ENCODE results near the gene KAT5.
"Not testable (repeated sequence)": the region's sequence is repeated elsewhere in the genome, so short reads cannot be mapped to it uniquely, and the experiment has no call there.

Gene KAT5

DNA sequence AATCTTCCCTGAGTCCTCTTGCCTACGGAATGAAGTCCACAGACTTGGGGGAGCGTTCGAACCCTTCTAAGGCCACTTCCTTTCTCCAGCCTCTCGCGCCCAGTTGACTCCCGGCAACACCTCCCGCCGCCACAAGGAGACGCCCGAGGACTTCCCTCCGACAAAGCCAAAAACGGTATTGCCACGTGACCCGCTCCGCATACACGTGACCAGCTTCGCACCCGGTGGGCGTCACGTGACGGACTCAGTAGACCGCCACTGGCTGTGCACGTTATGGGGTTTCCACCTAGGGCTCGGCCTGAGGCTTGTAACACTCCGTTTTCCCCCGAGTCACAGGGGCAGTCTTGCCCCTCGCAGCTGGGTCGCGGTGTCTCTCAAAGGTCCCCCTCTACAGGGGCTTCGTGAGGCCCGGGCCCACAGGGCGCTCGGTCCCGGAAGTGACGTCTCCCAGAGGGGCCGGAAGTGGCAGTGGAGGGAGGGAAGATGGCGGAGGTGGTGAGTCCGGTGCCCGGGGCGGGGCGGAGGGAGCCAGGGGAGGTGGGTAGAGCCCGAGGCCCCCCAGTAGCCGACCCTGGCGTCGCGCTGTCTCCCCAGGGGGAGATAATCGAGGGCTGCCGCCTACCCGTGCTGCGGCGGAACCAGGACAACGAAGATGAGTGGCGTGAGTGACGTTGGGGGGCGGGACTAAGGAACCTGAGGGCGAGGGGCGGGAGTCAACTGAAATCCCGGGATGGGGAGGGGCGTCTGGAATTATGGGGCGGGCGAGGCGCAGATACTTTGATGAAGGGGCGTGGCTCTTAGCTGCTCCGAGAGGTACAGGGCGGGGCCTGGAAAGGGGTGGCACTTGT, at the start of gene KAT5:
Gene KAT5, plus strand, starts transcription at position 468 of the 848 bp plus-strand sequence. Its CDS starts 16 bp downstream, at position 484.
- in situ Hi-C loops (cut with HindIII; ENCODE audit: low sequenced_read_pairs), result no loop called here

- in situ Hi-C loops (cut with HindIII; ENCODE audit: low sequenced_read_pairs), result no loop called here
Observed at GRCh38 chr11:65662799-65663638, 49.0 kb upstream of the KAT5 start, which contains the start of gene RELA. RELA (minus strand) TSS chr11:65662916; CDS start chr11:65662832, 84 bp downstream.

GRCh38 chr11:65663639-65664200, 48.3 kb upstream of the KAT5 start:
- in situ Hi-C loops (cut with HindIII; ENCODE audit: low sequenced_read_pairs), result no loop called here

- in situ Hi-C loops (cut with HindIII; ENCODE audit: low sequenced_read_pairs), result no loop called here
Observed at GRCh38 chr11:65672180-65672860, 39.7 kb upstream of the KAT5 start.

GRCh38 chr11:65672982-65673381, 39.1 kb upstream of the KAT5 start:
- in situ Hi-C loops (cut with HindIII; ENCODE audit: low sequenced_read_pairs), result no loop called here

GRCh38 chr11:65680192-65680743, 31.8 kb upstream of the KAT5 start:
- in situ Hi-C loops (cut with HindIII; ENCODE audit: low sequenced_read_pairs), result no loop called here

- in situ Hi-C loops (cut with HindIII; ENCODE audit: low sequenced_read_pairs), result not testable (repeated sequence)
Observed at GRCh38 chr11:65683480-65683879, 28.6 kb upstream of the KAT5 start.

DNA sequence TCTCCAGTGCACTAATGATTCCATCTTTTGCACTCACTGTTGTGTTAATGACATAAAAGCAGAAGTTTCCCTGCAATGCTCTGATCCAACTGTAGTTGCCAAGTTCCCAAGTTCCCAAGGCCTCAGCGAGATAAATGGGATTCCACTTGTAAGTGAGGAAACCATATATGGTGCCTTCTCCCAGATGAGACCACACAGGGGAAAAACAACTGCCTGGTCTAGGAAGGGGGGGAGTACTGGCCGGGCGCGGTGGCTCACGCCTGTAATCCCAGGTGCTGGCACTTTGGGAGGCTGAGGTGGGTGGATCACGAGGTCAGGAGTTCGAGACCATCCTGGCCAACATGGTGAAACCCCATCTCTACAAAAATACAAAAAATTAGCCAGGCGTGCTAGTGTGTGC, 26.1 kb upstream of the KAT5 start:
- in situ Hi-C loops (cut with HindIII; ENCODE audit: low sequenced_read_pairs), result no loop called here

- in situ Hi-C loops (cut with HindIII; ENCODE audit: low sequenced_read_pairs), result not testable (repeated sequence)
Observed at GRCh38 chr11:65691847-65692246, 20.2 kb upstream of the KAT5 start.

- in situ Hi-C loops (cut with HindIII; ENCODE audit: low sequenced_read_pairs), result no loop called here
Observed at GRCh38 chr11:65692367-65692766, 19.7 kb upstream of the KAT5 start.

DNA sequence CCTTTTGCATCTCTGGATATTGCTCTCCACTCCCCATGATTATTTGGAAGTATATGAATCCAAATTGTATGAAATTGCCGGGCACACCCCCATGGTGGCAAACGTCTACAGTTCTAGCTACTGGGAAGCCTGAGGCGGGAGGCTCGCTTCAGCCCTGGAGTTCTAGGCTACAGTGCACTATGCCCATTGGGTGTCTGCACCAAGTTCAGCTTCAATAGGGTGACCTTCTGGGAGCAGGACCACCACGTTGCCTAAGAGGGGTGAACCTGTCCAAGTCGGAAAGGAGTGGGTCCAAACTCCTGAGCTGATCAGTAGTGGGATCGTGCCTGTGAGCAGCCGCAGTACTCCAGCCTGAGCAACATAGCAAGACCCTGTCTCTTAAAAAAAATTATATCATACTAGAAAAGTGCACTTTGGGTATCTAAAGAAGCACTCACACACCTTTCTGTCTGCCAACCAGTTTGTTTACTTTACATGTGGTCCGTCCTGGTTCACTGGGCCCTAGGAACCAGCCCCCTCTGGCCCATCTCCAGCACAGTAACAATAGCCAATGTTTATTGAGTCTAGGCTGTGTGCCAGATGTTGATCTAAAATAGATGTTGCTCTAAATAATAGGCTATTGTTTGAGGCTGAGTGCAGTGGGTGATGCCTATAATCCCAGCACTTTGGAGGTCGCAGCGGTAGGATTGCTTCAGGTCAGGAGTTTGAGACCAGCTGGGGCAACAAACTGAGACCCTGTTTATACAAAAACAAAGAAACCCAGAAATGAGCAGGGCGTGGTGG, 16.4 kb upstream of the KAT5 start:
- in situ Hi-C loops (cut with HindIII; ENCODE audit: low sequenced_read_pairs), result no loop called here

DNA sequence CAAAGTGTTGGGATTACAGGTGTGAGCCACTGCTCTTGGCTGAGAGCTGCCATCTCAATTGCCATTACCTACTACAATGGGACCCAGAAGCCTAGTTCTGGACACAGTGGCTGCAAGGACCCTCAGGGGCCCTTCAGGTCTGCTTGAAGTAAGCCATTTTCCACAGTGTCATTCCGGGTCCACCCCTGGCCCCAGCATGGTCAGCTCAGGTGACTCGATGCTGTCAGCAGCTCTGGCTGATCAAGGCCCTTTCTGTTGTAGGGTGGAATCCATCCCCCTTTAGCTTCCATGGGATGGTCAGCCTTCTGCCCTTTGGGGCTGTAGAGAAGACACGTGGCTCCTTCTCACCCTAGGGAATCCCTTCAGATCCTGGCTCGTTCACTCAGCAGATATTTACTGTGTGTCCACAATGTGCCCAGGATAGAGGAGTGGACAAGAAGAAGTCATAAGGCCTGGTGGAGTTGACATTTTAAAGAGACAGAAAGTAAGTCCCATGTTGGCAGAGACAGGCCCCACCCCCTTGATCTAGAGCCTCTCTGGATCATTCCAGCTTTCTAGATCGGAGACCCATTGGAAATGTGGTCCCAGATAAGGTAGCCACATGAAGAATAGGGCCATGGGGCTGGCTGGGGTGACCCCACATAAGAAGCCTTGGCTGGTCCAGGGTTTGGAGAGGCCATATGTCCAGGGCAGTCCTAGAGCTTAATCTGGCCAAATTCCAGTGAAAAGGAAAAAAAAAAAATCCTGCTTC, 15.1 kb upstream of the KAT5 start:
- in situ Hi-C loops (cut with HindIII; ENCODE audit: low sequenced_read_pairs), result no loop called here

DNA sequence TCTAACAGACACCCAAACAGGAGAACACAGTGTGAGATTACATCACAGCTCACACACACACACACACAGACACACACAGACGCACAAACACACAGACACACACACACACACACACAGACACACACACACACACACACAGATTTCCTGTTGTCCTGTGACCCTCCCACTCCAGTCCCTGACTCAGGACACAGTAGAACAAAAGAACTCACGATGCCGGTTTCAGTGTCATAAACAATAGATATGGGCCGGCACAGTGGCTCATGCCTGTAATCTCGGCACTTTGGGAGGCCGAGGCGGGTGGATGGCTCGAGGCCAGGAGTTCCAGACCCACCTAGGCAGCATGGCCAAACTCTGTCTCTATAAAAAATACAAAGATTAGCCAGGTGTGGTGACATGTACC, 13.8 kb upstream of the KAT5 start:
- in situ Hi-C loops (cut with HindIII; ENCODE audit: low sequenced_read_pairs), result no loop called here

DNA sequence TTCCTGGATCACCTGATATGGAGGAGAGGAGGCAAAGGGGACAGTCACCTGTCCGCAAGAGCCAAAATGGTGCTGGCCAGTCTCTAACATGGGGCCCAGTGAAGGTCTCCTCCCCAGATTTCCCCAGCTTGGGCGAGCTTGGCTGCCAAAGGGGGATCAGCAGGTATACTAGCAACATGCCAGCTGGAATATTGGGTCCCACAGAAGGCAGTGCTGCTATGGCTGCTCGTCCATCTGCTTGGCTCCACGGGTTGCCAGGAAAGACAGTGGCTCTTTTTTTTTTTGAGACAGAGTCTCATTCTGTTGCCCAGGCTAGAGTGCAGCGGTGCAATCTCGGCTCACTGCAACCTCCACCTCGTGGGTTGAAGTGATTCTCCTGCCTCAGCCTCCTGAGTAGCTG, 12.7 kb upstream of the KAT5 start:
- in situ Hi-C loops (cut with HindIII; ENCODE audit: low sequenced_read_pairs), result no loop called here

GRCh38 chr11:65700399-65700798, 11.7 kb upstream of the KAT5 start:
- in situ Hi-C loops (cut with HindIII; ENCODE audit: low sequenced_read_pairs), result no loop called here

DNA sequence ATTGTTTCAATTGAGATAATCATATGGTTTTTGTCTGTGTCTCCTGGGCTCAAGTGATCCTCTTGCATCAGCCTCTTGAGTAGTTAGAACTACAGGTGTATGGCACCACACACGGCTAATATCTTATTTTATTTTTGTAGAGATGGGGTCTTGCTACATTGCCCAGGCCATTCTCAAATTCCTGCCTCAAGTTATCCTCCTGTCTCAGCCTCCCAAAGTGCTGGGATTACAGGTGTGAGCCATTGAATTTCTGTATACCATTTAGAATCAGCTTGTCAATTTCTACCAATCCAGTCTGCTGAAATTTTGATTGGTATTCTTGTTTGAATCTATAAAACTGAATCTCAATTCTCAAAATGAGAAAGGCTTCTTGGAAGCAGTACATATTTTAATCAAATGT, 10.4 kb upstream of the KAT5 start:
- in situ Hi-C loops (cut with HindIII; ENCODE audit: low sequenced_read_pairs), result no loop called here

DNA sequence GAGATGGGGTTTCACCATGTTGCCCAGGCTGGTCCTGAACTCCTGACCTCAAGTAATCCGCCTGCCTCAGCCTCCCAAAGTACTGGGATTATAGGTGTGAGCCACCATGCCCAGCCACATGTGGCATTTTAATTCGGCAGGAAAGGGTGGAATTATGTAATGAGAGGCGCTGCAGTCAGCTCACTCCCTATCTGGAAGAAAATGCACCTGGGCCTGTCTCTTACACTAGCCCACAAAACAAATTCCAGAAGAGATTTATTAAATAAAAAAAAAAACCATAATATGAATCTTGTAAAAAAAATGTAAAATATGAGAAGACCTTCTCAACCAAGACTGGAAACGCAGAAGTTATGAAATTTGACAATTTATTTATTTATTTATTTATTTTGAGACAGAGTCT, 8.2 kb upstream of the KAT5 start:
- in situ Hi-C loops (cut with HindIII; ENCODE audit: low sequenced_read_pairs), result no loop called here

GRCh38 chr11:65706303-65706763, 5.7 kb upstream of the KAT5 start:
- in situ Hi-C loops (cut with HindIII; ENCODE audit: low sequenced_read_pairs), result not testable (repeated sequence)

DNA sequence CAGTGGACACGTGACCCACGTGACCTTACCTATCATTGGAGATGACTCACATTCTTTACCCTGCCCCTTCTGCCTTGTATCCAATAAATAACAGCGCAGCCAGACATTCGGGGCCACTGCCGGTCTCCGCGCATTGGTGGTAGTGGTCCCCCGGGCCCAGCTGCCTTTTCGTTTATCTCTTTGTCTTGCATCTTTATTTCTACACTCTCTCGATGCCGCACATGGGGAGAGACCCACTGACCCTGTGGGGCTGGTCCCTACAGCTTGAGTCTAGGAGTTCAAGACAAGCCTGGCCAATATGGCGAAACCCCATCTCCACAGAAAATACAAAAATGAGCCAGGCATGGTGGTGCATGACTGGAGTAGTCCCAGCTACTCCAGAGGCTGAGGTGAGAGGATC, 5.0 kb upstream of the KAT5 start:
- in situ Hi-C loops (cut with HindIII; ENCODE audit: low sequenced_read_pairs), result not testable (repeated sequence)
